Neural progenitor cell (in vitro differentiated cells): ENCODE data around the gene ANKRD23. TPM values are rescaled to one million over a fixed set of nuclear protein-coding genes. Genes with fewer than 3 reads are reported as not detected.
A peak's percentile ranks its signal among the peaks of the same experiment; 100 is the strongest.

ENCODE experiments used
- DNase-seq: peaks from one replicate; pipeline ENCODE4 v3.0.0-alpha.2; 2016; ENCODE audit warnings: low spot score
- H2AFZ ChIP-seq: fragments of 200-600 bp; sonication (generic); replicated peaks from 2 replicates; pipeline ENCODE4 v1.6.1; 2016; ENCODE audit warnings: antibody characterized with exemption
- H3F3A ChIP-seq: fragments of 200-600 bp; sonication (generic); 2 replicates; pipeline ENCODE4 v1.6.1; 2016; ENCODE audit warnings: antibody characterized with exemption, low read depth
- H3K27ac ChIP-seq: fragments of 200-600 bp; sonication (generic); 2 replicates; pipeline ENCODE4 v1.5.1; 2016; ENCODE audit warnings: mild to moderate bottlenecking
- H3K27me3 ChIP-seq: fragments of 200-600 bp; sonication (generic); 2 replicates; pipeline ENCODE4 v1.6.1; 2016; ENCODE audit warnings: mild to moderate bottlenecking, moderate library complexity
- H3K36me3 ChIP-seq: fragments of 200-600 bp; sonication (generic); 2 replicates; pipeline ENCODE4 v1.5.1; 2016
- H3K4me1 ChIP-seq: fragments of 200-600 bp; sonication (generic); 2 replicates; pipeline ENCODE4 v1.6.1; 2016; ENCODE audit warnings: mixed run types
- H3K4me2 ChIP-seq: fragments of 200-600 bp; sonication (generic); 2 replicates; pipeline ENCODE4 v1.6.1; 2016
- H3K4me3 ChIP-seq: fragments of 200-600 bp; sonication (generic); 2 replicates; pipeline ENCODE4 v1.5.1; 2016
- H3K79me2 ChIP-seq: fragments of 200-600 bp; sonication (generic); 2 replicates; pipeline ENCODE4 v1.6.1; 2016; ENCODE audit warnings: low read depth
- H3K9ac ChIP-seq: fragments of 200-600 bp; sonication (generic); 2 replicates; pipeline ENCODE4 v1.6.1; 2016
- H3K9me3 ChIP-seq: fragments of 200-600 bp; sonication (generic); 2 replicates; pipeline ENCODE4 v1.5.1; 2016; ENCODE audit warnings: low read depth
- H4K20me1 ChIP-seq: fragments of 200-600 bp; sonication (generic); 2 replicates; pipeline ENCODE4 v1.6.1; 2016; ENCODE audit warnings: low read depth
- H3K27ac Mint-ChIP-seq: 3 replicates; pipeline ENCODE4 v1.8.0; 2021; ENCODE audit warnings: mixed read lengths
- H3K27me3 Mint-ChIP-seq: 2 replicates; pipeline ENCODE4 v1.8.0; 2022; ENCODE audit warnings: low read depth, mild to moderate bottlenecking, inconsistent platforms, moderate library complexity, mixed read lengths; ENCODE audit not compliant: insufficient read depth
- H3K36me3 Mint-ChIP-seq: 3 replicates; pipeline ENCODE4 v1.8.0; 2021; ENCODE audit warnings: mixed read lengths
- H3K4me1 Mint-ChIP-seq: 3 replicates; pipeline ENCODE4 v1.8.0; 2021; ENCODE audit warnings: mixed read lengths
- H3K4me3 Mint-ChIP-seq: 3 replicates; pipeline ENCODE4 v1.8.0; 2021; ENCODE audit warnings: mild to moderate bottlenecking, moderate library complexity, mixed read lengths
- H3K9me3 Mint-ChIP-seq: 3 replicates; pipeline ENCODE4 v1.8.0; 2020; ENCODE audit warnings: mixed read lengths
- EZH2 ChIP-seq: fragments of 200-600 bp; sonication (generic); IDR thresholded peaks from 2 replicates; pipeline ENCODE4 v1.6.1; 2017; ENCODE audit warnings: antibody characterized with exemption, mild to moderate bottlenecking, moderate library complexity
- EZH2phosphoT487 ChIP-seq: fragments of 200-600 bp; sonication (generic); IDR thresholded peaks from 2 replicates; pipeline ENCODE4 v1.6.1; 2017; ENCODE audit warnings: antibody characterized with exemption
- total RNA-seq: library from RNA; depleted of rRNA; stranded (reverse); fragments of >200 nt; gene quantifications from 2 replicates; pipeline ENCODE4 v1.2.3, GENCODE V29; 2015; ENCODE audit warnings: low replicate concordance
- TF ChIP-seq, protein P1 (sequence below): fragments of 200-600 bp; sonication (generic); IDR thresholded peaks from 2 replicates; pipeline ENCODE4 v1.5.1; 2017; ENCODE audit warnings: antibody characterized with exemption, mild to moderate bottlenecking

Gene ANKRD23
- total RNA-seq, 1 donor from 2014 or later = 10.8 TPM

- H3K4me1 ChIP-seq = peaks cover 59% of the 10 kb centered on the region
- peak overlapping the region; percentile 62 for H3K4me2 ChIP-seq
- peaks cover 54% of the 10 kb centered on the region for H3K4me1 Mint-ChIP-seq
- no peak overlapping the region for H3K27ac ChIP-seq
- no peaks in the 10 kb centered on the region for H3K9me3 Mint-ChIP-seq
- no peaks in the 10 kb centered on the region for H3K79me2 ChIP-seq
- no peaks in the 10 kb centered on the region for H3K36me3 ChIP-seq
- peaks cover 5% of the 10 kb centered on the region for H3K27me3 Mint-ChIP-seq
- H3K4me3 Mint-ChIP-seq = no peak overlapping the region
- H3F3A ChIP-seq = peaks cover 36% of the 10 kb centered on the region
- H3K36me3 Mint-ChIP-seq = no peaks in the 10 kb centered on the region
- no peaks in the 10 kb centered on the region for H3K27me3 ChIP-seq
- no peak overlapping the region for H3K4me3 ChIP-seq
- TF ChIP-seq, protein P1, sequence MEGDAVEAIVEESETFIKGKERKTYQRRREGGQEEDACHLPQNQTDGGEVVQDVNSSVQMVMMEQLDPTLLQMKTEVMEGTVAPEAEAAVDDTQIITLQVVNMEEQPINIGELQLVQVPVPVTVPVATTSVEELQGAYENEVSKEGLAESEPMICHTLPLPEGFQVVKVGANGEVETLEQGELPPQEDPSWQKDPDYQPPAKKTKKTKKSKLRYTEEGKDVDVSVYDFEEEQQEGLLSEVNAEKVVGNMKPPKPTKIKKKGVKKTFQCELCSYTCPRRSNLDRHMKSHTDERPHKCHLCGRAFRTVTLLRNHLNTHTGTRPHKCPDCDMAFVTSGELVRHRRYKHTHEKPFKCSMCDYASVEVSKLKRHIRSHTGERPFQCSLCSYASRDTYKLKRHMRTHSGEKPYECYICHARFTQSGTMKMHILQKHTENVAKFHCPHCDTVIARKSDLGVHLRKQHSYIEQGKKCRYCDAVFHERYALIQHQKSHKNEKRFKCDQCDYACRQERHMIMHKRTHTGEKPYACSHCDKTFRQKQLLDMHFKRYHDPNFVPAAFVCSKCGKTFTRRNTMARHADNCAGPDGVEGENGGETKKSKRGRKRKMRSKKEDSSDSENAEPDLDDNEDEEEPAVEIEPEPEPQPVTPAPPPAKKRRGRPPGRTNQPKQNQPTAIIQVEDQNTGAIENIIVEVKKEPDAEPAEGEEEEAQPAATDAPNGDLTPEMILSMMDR = no peak
- no peak for TF ChIP-seq EZH2phosphoT487
- no peak for TF ChIP-seq EZH2
- no peaks in the 10 kb centered on the region for H3K9me3 ChIP-seq
- H4K20me1 ChIP-seq = no peaks in the 10 kb centered on the region
- no peak for DNase-seq
- no peak overlapping the region for H2AFZ ChIP-seq
- peak overlapping the region; percentile 92 for H3K27ac Mint-ChIP-seq
- no peak overlapping the region for H3K9ac ChIP-seq
These were observed 37.1 kb upstream of the ANKRD23 start for GRCh38 chr2:96880891-96881273.

DNA sequence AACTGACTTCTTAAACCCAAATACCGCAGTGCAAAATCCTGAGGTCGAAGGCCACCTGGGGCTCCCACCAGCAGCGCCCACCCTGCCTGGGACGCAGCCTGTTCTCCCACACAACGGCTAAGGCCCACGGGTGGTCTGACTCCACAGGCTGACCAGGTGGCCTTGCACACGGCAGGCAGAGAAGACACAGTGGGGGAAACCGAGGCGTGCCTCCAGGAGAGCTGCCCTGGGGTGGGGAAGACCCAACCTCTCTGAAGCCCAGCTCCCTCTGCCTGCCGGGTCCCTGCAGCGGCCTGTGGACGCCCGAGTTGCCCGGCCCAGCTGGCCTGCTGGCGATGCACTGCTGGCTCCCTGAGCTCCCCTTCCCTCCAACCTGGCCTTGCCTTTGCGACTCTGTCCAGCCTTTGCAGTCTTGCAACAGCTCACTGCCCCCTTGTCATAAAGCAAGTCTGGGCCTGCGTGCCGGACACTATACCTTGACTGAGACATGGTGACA lies 35.8 kb upstream of the ANKRD23 start:
- peaks cover 4% of the 10 kb centered on the region for H3K27me3 Mint-ChIP-seq
- H3F3A ChIP-seq = peaks cover 48% of the 10 kb centered on the region
- H3K79me2 ChIP-seq = no peaks in the 10 kb centered on the region
- no peak overlapping the region for H2AFZ ChIP-seq
- H3K27ac Mint-ChIP-seq = peak overlapping the region; percentile 94
- H4K20me1 ChIP-seq = no peaks in the 10 kb centered on the region
- DNase-seq = no peak
- H3K4me3 ChIP-seq = no peak overlapping the region
- H3K27ac ChIP-seq = no peak overlapping the region
- H3K9me3 ChIP-seq = no peaks in the 10 kb centered on the region
- H3K4me3 Mint-ChIP-seq = no peak overlapping the region
- no peaks in the 10 kb centered on the region for H3K36me3 Mint-ChIP-seq
- no peaks in the 10 kb centered on the region for H3K36me3 ChIP-seq
- H3K4me2 ChIP-seq = no peak overlapping the region
- no peaks in the 10 kb centered on the region for H3K9me3 Mint-ChIP-seq
- no peaks in the 10 kb centered on the region for H3K27me3 ChIP-seq
- peaks cover 61% of the 10 kb centered on the region for H3K4me1 Mint-ChIP-seq
- TF ChIP-seq EZH2phosphoT487 = no peak
- TF ChIP-seq EZH2 = no peak
- TF ChIP-seq, protein P1 = no peak
- H3K4me1 ChIP-seq = peaks cover 69% of the 10 kb centered on the region
- H3K9ac ChIP-seq = no peak overlapping the region

- Mint-ChIP-seq H3K27ac (no peak overlapping the region), H3K4me1 (peaks cover 66% of the 10 kb centered on the region), H3K9me3 (no peaks in the 10 kb centered on the region), H3K27me3 (peaks cover 4% of the 10 kb centered on the region), H3K4me3 (peak overlapping the region; percentile 33), H3K36me3 (no peaks in the 10 kb centered on the region)
- Histone ChIP-seq H3F3A (peaks cover 53% of the 10 kb centered on the region), H3K4me3 (no peak overlapping the region), H3K9me3 (no peaks in the 10 kb centered on the region), H3K27ac (no peak overlapping the region), H3K27me3 (no peaks in the 10 kb centered on the region), H3K79me2 (no peaks in the 10 kb centered on the region), H3K36me3 (no peaks in the 10 kb centered on the region), H3K4me1 (peaks cover 69% of the 10 kb centered on the region), H3K9ac (no peak overlapping the region), H2AFZ (no peak overlapping the region), H3K4me2 (no peak overlapping the region), H4K20me1 (no peaks in the 10 kb centered on the region)
- no peak for TF ChIP-seq EZH2
- TF ChIP-seq, protein P1 = no peak
- no peak for TF ChIP-seq EZH2phosphoT487
- DNase-seq = no peak
These were observed 35.1 kb upstream of the ANKRD23 start for GRCh38 chr2:96878796-96879544.
